GM12878 (cell line): ENCODE data around the gene PTGR2. TPM values are rescaled to one million over a fixed set of nuclear protein-coding genes. Genes with fewer than 3 reads are reported as not detected.

Experiments used
- ATAC-seq: fragments of 200-7000 bp; cut with Tn5 transposase; 3 replicates; pipeline ENCODE4 v1.9.1; 2020; ENCODE audit warnings: mild to moderate bottlenecking, moderate library complexity
- BruUV-seq: library from RNA; stranded (reverse); fragments of 400-500 nt; replicated peaks from 2 replicates; lab custom pipeline; 2021; lab: Mats Ljungman, UMichigan
- CTCF ChIA-PET: fragments of 300-600 bp; sonication (Branson Sonifier 250); formaldehyde crosslinking; extraction: SDS; loops from one replicate; lab custom pipeline; 2021; ENCODE audit warnings: inconsistent platforms; lab: Yijun Ruan, JAX
- POLR2A ChIA-PET: fragments of 350-600 bp; formaldehyde crosslinking; extraction: SDS; loops from one replicate; lab custom pipeline; 2021; ENCODE audit warnings: inconsistent platforms; lab: Charles Lee
- RAD21 ChIA-PET: fragments of 300-600 bp; sonication (Branson Sonifier 250); formaldehyde crosslinking; loops from one replicate; lab custom pipeline; 2023; ENCODE audit warnings: antibody characterized with exemption; ENCODE audit not compliant: unreplicated experiment; lab: Charles Lee
- SMC1A ChIA-PET: fragments of 300-600 bp; sonication (Branson Sonifier 250); formaldehyde crosslinking; loops from one replicate; lab custom pipeline; 2023; ENCODE audit not compliant: unreplicated experiment, uncharacterized antibody; lab: Charles Lee
- DNase-seq: peaks from one replicate; pipeline ENCODE4 v3.0.0-alpha.2; 2011; ENCODE audit warnings: low read depth, low spot score
- FAIRE-seq: peaks from 3 replicates; lab custom pipeline; 2011; peaks lifted over from hg19 to GRCh38; lab: Jason Lieb, UNC
- H2AFZ ChIP-seq: 2 replicates; pipeline ENCODE4 v1.6.0; 2011; ENCODE audit warnings: low read depth, low read length, control low read depth; ENCODE audit not compliant: control insufficient read depth
- H3K27ac ChIP-seq: 2 replicates; pipeline ENCODE4 v1.5.1; 2011; ENCODE audit warnings: control low read depth; ENCODE audit not compliant: control insufficient read depth, insufficient read depth
- H3K27me3 ChIP-seq, 2 experiments: replicated peaks in 1 of 2; 2 replicates each; pipeline versions ENCODE4 v1.6.0 to v1.6.1; 2011; ENCODE audit warnings: low read length in 1 of 2; ENCODE audit not compliant: control insufficient read depth in 2 of 2, insufficient read depth in 2 of 2
- H3K36me3 ChIP-seq, 2 experiments: 2 replicates each; pipeline ENCODE4 v1.5.1; 2011; ENCODE audit warnings: low read length in 1 of 2; ENCODE audit not compliant: control insufficient read depth in 2 of 2, insufficient read depth in 2 of 2
- H3K4me1 ChIP-seq: 2 replicates; pipeline ENCODE4 v1.6.1; 2011; ENCODE audit warnings: mild to moderate bottlenecking, low read length, moderate library complexity, mixed read lengths; ENCODE audit not compliant: control insufficient read depth, insufficient read depth
- H3K4me2 ChIP-seq: 2 replicates; pipeline ENCODE4 v1.6.0; 2011; ENCODE audit warnings: control low read depth; ENCODE audit not compliant: control insufficient read depth, insufficient read depth
- H3K4me3 ChIP-seq: fragments of 200-600 bp; sonication (generic); 2 replicates; pipeline ENCODE4 v1.5.1; 2016
- H3K79me2 ChIP-seq: 2 replicates; pipeline ENCODE4 v1.6.0; 2011; ENCODE audit warnings: low read length; ENCODE audit not compliant: control insufficient read depth, insufficient read depth
- H3K9ac ChIP-seq: 2 replicates; pipeline ENCODE4 v1.8.0; 2011; ENCODE audit warnings: low read length, control low read depth, mixed read lengths; ENCODE audit not compliant: control insufficient read depth, insufficient read depth
- H3K9me3 ChIP-seq: replicated peaks from 3 replicates; pipeline ENCODE4 v1.5.1; 2011; ENCODE audit warnings: mild to moderate bottlenecking, low read length; ENCODE audit not compliant: control insufficient read depth, insufficient read depth
- H4K20me1 ChIP-seq: 2 replicates; pipeline ENCODE4 v1.6.0; 2011; ENCODE audit not compliant: control insufficient read depth, insufficient read depth
- BCL3 ChIP-seq: IDR thresholded peaks from 2 replicates; pipeline ENCODE4 v1.6.1; 2011; ENCODE audit warnings: borderline replicate concordance, low read depth, mild to moderate bottlenecking, moderate library complexity, low read length; ENCODE audit not compliant: insufficient read depth, poor library complexity, severe bottlenecking
- CHD1 ChIP-seq: IDR thresholded peaks from 2 replicates; pipeline ENCODE4 v1.6.1; 2012; ENCODE audit warnings: low read depth, low read length, improper control_type of control experiment
- GATAD2B ChIP-seq: fragments of 450-650 bp; conservative IDR thresholded peaks from 2 replicates; pipeline ENCODE4 v1.6.1; 2017; ENCODE audit warnings: low read depth, mild to moderate bottlenecking, moderate library complexity
- MEF2A ChIP-seq: IDR thresholded peaks from 2 replicates; pipeline ENCODE4 v1.6.1; 2011; ENCODE audit warnings: low read depth, mild to moderate bottlenecking, low read length, moderate library complexity; ENCODE audit not compliant: insufficient read depth
- NBN ChIP-seq: fragments of 450-650 bp; IDR thresholded peaks from 2 replicates; pipeline ENCODE4 v1.6.1; 2016
- NR2C2 ChIP-seq: IDR thresholded peaks from 2 replicates; pipeline ENCODE4 v1.6.1; 2011; ENCODE audit warnings: borderline replicate concordance, low read depth; ENCODE audit not compliant: control insufficient read depth, insufficient read length
- NR2F1 ChIP-seq: fragments of 450-650 bp; conservative IDR thresholded peaks from 2 replicates; pipeline ENCODE4 v1.6.1; 2017; ENCODE audit warnings: mild to moderate bottlenecking
- PKNOX1 ChIP-seq: fragments of 450-650 bp; IDR thresholded peaks from 2 replicates; pipeline ENCODE4 v1.6.1; 2016; ENCODE audit warnings: mild to moderate bottlenecking
- STAT3 ChIP-seq: IDR thresholded peaks from 2 replicates; pipeline ENCODE4 v1.6.1; 2011; ENCODE audit warnings: low read depth, low read length, improper control_type of control experiment
- ZNF622 ChIP-seq: fragments of 450-650 bp; IDR thresholded peaks from 2 replicates; pipeline ENCODE4 v1.6.1; 2017; ENCODE audit warnings: mild to moderate bottlenecking, inconsistent platforms
- WGBS: methylation state at CpG from one replicate; pipeline ENCODE4 v1.1.6; 2016; ENCODE audit warnings: low lambda C conversion rate; ENCODE audit not compliant: insufficient replicate concordance, insufficient coverage; ENCODE audit errors: missing lambda C conversion rate; 5-methylcytosine and 5-hydroxymethylcytosine counted together
- in situ Hi-C: fragments of 300-500 bp; cut with MboI; formaldehyde crosslinking; loops from 9 replicates; pipeline ENCODE4 v1.14.3; 2018; ENCODE audit warnings: mixed read lengths
- intact Hi-C: fragments of 100-400 bp; cut with micrococcal nuclease; formaldehyde crosslinking; loops from one replicate; pipeline ENCODE4 v1.14.2; 2022; ENCODE audit not compliant: unreplicated experiment
- polyA plus RNA-seq, 11 experiments: library from polyadenylated mRNA; depleted of rRNA in 4 of 11; unstranded in 6 of 11; stranded (reverse) in 5 of 11; fragments of >200 nt; fragmentation: Nextera tagmentation in 4 of 11; fragmentation: Illumina TruSeq in 1 of 11; extraction: Ambion mirVana in 4 of 11; extraction: Trizol in 1 of 11; gene quantifications; 1 replicate in 1 of 11; 2 replicates in 10 of 11; pipeline versions ENCODE4 v1.2.1 to v1.2.3, GENCODE V29; 2011 to 2016; ENCODE audit warnings: inconsistent platforms in 2 of 11, missing spikeins in 2 of 11, low read depth in 1 of 11
- total RNA-seq, 4 experiments: library from RNA; depleted of rRNA in 3 of 4; stranded (reverse); fragments of >200 nt in 3 of 4; fragmentation: Illumina TruSeq in 1 of 4; extraction: Trizol in 1 of 4; gene quantifications; 2 replicates each; pipeline versions ENCODE4 v1.2.1 to v1.2.3, GENCODE V29; 2013 to 2021

The PTGR2 gene
- total and polyA plus RNA-seq, 10 of the 15 experiments (the other 5 are each of a cell fraction or from before 2014, with no cell fraction given), result 3.3 to 12.8 (median 8.4) TPM

- TF ChIP-seq GATAD2B, result no peak
- TF ChIP-seq NR2C2, result no peak
- no peak for TF ChIP-seq ZNF622
- TF ChIP-seq CHD1, result no peak
- TF ChIP-seq, all 136 proteins: peak for 0
Measured at GRCh38 chr14:73879027-73879426, 27.4 kb downstream of the PTGR2 start (continued).

- no TSS peak for BruUV-seq
- ChIA-PET RAD21 (interaction anchor here (1.0 kb wide), 1 partner anchor 55 kb away, joined by 3 read pairs; no protein-coding TSS in a partner anchor), CTCF (no interaction called here), SMC1A (interaction anchor here (1.2 kb wide), 1 partner anchor 17 kb away, joined by 3 read pairs; no protein-coding TSS in a partner anchor), POLR2A (no interaction called here)
- Histone ChIP-seq H3K36me3 (no peaks in the 10 kb centered on the region), H3K4me3 (peak overlapping the region; percentile 91; the same call in 1 of the 2 replicates), H3K9me3 (no peaks in the 10 kb centered on the region), H4K20me1 (no peaks in the 10 kb centered on the region), H3K4me1 (peaks cover 11% of the 10 kb centered on the region), H3K79me2 (peaks cover 45% of the 10 kb centered on the region), H2AFZ (no peak overlapping the region), H3K9ac (peak overlapping the region; percentile 19; the same call in 1 of the 2 replicates), H3K27ac (peak overlapping the region; percentile 83), H3K27me3 (no peaks in the 10 kb centered on the region)
- DNase-seq (no peak), FAIRE-seq (no peak), ATAC-seq (no peak)
- in situ Hi-C loops (no loop called here), intact Hi-C loops (loop anchor here (5.0 kb wide), 1 partner anchor 157 kb away; no protein-coding TSS in a partner anchor)
- WGBS, result 6% methylated on average over 8 of the region's 8 CpGs
- TF ChIP-seq BCL3 (no peak), NBN (no peak), STAT3 (no peak), MEF2A (peak; percentile 81; the same call in 1 of the 2 replicates), PKNOX1 (peak; percentile 92), NR2F1 (0 out of 2 replicates have a peak, but pooled peaks have one; percentile 43)
- TF ChIP-seq, all 136 proteins: peak for 3
- H3K4me2 ChIP-seq, result peak overlapping the region; percentile 79
Measured at GRCh38 chr14:73884438-73885190, 33.0 kb downstream of the PTGR2 start.
